ENCODE results near the gene RCL1.

Gene RCL1

DNA sequence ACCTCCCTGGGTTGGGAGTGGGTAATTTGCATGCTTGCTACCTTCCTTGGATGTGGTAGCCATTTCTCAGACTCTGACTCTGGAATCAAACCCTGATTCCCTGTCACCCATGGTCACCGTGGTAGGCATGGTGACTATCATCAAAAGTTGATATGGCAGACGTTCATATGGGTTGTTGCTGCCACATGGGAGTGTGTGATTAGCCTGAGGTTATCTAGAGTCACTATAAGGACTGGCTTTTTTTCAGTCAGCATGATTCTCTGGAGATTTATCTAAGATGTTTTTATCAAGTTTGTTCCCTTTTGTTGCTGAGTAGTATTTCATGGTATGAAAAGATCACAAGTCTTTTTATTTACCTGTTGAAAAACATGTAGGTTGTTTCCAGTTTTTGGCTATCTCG lies 7.0 kb downstream of the RCL1 start:
- Histone ChIP-seq H3K9me3 (replicated peaks; ENCODE audit: low read length) (no peaks in the 10 kb centered on the region), H3K9ac (ENCODE audit: low read depth, low read length) (no peak overlapping the region), H3K36me3 (ENCODE audit: insufficient read depth, low read length) (no peaks in the 10 kb centered on the region), H3K4me1 (ENCODE audit: control insufficient read depth, insufficient read depth, low read length) (no peaks in the 10 kb centered on the region), H3K4me2 (ENCODE audit: low read length) (no peak overlapping the region), H3K4me3 (ENCODE audit: low read length) (no peak overlapping the region), H3K27me3 (ENCODE audit: control insufficient read depth, insufficient read depth, low read length) (no peaks in the 10 kb centered on the region)

DNA sequence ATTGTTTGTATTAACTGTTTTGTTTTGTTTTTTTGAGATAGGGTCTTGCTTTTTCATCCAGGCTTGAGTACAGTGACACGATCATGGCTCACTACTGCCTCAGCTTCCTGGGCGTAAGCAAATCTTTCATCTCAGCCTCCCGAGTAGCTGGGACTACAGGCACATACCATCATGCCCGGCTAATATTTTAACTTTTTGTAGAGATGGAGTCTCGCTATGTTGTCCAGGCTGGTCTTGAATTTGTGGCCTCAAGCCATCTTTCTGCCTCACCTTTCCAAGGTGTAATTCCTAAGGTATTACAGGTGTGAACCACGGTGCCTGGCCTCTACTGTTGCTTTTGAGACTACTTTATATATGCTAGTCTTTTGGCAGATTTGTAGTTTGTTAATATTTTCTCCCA lies 8.4 kb downstream of the RCL1 start:
- H3K4me1 ChIP-seq (ENCODE audit: control insufficient read depth, insufficient read depth, low read length), result no peaks in the 10 kb centered on the region
- no peak overlapping the region for H3K4me3 ChIP-seq (ENCODE audit: low read length)
- H3K36me3 ChIP-seq (ENCODE audit: insufficient read depth, low read length), result no peaks in the 10 kb centered on the region
- no peaks in the 10 kb centered on the region for H3K27me3 ChIP-seq (ENCODE audit: control insufficient read depth, insufficient read depth, low read length)
- H3K9me3 ChIP-seq (replicated peaks; ENCODE audit: low read length), result no peaks in the 10 kb centered on the region
- no peak overlapping the region for H3K4me2 ChIP-seq (ENCODE audit: low read length)
- H3K9ac ChIP-seq (ENCODE audit: low read depth, low read length), result no peak overlapping the region

GRCh38 chr9:4803670-4804530 lies 11.2 kb downstream of the RCL1 start:
- Histone ChIP-seq H3K36me3 (ENCODE audit: insufficient read depth, low read length) (no peaks in the 10 kb centered on the region), H3K4me1 (ENCODE audit: control insufficient read depth, insufficient read depth, low read length) (no peaks in the 10 kb centered on the region), H3K27me3 (ENCODE audit: control insufficient read depth, insufficient read depth, low read length) (no peaks in the 10 kb centered on the region), H3K9me3 (replicated peaks; ENCODE audit: low read length) (no peaks in the 10 kb centered on the region), H3K4me3 (ENCODE audit: low read length) (no peak overlapping the region), H3K4me2 (ENCODE audit: low read length) (no peak overlapping the region), H3K9ac (ENCODE audit: low read depth, low read length) (no peak overlapping the region)

GRCh38 chr9:4804531-4805016 lies 11.8 kb downstream of the RCL1 start:
- no peak overlapping the region for H3K4me2 ChIP-seq (ENCODE audit: low read length)
- no peaks in the 10 kb centered on the region for H3K27me3 ChIP-seq (ENCODE audit: control insufficient read depth, insufficient read depth, low read length)
- no peaks in the 10 kb centered on the region for H3K4me1 ChIP-seq (ENCODE audit: control insufficient read depth, insufficient read depth, low read length)
- no peak overlapping the region for H3K4me3 ChIP-seq (ENCODE audit: low read length)
- H3K9me3 ChIP-seq (replicated peaks; ENCODE audit: low read length), result no peaks in the 10 kb centered on the region
- H3K9ac ChIP-seq (ENCODE audit: low read depth, low read length), result no peak overlapping the region
- no peaks in the 10 kb centered on the region for H3K36me3 ChIP-seq (ENCODE audit: insufficient read depth, low read length)

DNA sequence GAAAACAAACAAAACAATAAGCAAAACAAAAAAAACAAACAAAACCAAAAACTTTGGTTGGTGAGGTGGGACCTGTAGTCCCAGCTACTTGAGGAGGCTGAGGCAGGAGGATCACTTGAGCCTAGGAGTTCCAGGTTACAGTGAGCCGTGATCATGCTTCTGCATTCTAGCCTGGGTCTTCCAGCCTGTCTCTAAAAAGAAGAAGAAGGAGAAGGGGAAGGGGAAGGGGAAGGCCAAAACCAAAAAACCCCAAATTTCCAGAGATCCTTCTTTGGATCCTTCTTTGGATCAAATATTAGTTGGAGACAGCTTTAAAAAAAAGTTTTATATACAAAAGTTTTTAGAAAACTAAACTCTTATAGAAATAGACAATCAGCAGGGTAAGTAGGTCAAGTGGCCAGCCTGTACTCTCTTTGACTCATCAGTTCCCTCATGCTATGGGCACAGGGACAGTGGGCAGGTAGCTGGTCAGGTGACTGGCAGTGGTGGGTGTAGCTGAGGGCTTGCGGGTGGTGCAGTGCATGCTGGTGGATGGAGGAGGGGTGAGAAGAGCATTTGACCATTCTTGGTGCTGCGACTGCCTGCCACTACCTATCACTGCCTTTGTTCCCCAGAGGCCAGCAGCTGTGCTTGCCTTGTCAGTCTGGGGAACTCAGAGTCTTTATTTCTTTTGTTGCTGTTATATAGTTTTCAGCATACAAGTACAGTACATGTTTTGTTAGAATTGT lies 12.6 kb downstream of the RCL1 start:
- H3K4me1 ChIP-seq (ENCODE audit: control insufficient read depth, insufficient read depth, low read length), result no peaks in the 10 kb centered on the region
- H3K27me3 ChIP-seq (ENCODE audit: control insufficient read depth, insufficient read depth, low read length), result no peaks in the 10 kb centered on the region
- H3K4me2 ChIP-seq (ENCODE audit: low read length), result no peak overlapping the region
- no peaks in the 10 kb centered on the region for H3K36me3 ChIP-seq (ENCODE audit: insufficient read depth, low read length)
- no peaks in the 10 kb centered on the region for H3K9me3 ChIP-seq (replicated peaks; ENCODE audit: low read length)
- no peak overlapping the region for H3K4me3 ChIP-seq (ENCODE audit: low read length)
- H3K9ac ChIP-seq (ENCODE audit: low read depth, low read length), result no peak overlapping the region

- Histone ChIP-seq H3K27me3 (ENCODE audit: control insufficient read depth, insufficient read depth, low read length) (no peaks in the 10 kb centered on the region), H3K9ac (ENCODE audit: low read depth, low read length) (no peak overlapping the region), H3K36me3 (ENCODE audit: insufficient read depth, low read length) (no peaks in the 10 kb centered on the region), H3K9me3 (replicated peaks; ENCODE audit: low read length) (no peaks in the 10 kb centered on the region), H3K4me1 (ENCODE audit: control insufficient read depth, insufficient read depth, low read length) (no peaks in the 10 kb centered on the region), H3K4me3 (ENCODE audit: low read length) (no peak overlapping the region), H3K4me2 (ENCODE audit: low read length) (no peak overlapping the region)
Observed at GRCh38 chr9:4810565-4810964, 17.8 kb downstream of the RCL1 start.

GRCh38 chr9:4811824-4812223 lies 19.1 kb downstream of the RCL1 start:
- no peak overlapping the region for H3K4me3 ChIP-seq (ENCODE audit: low read length)
- no peak overlapping the region for H3K4me2 ChIP-seq (ENCODE audit: low read length)
- no peaks in the 10 kb centered on the region for H3K27me3 ChIP-seq (ENCODE audit: control insufficient read depth, insufficient read depth, low read length)
- H3K9me3 ChIP-seq (replicated peaks; ENCODE audit: low read length), result no peaks in the 10 kb centered on the region
- H3K4me1 ChIP-seq (ENCODE audit: control insufficient read depth, insufficient read depth, low read length), result no peaks in the 10 kb centered on the region
- H3K9ac ChIP-seq (ENCODE audit: low read depth, low read length), result no peak overlapping the region
- no peaks in the 10 kb centered on the region for H3K36me3 ChIP-seq (ENCODE audit: insufficient read depth, low read length)

- Histone ChIP-seq H3K4me2 (ENCODE audit: low read length) (no peak overlapping the region), H3K4me1 (ENCODE audit: control insufficient read depth, insufficient read depth, low read length) (no peaks in the 10 kb centered on the region), H3K9ac (ENCODE audit: low read depth, low read length) (no peak overlapping the region), H3K9me3 (replicated peaks; ENCODE audit: low read length) (no peaks in the 10 kb centered on the region), H3K36me3 (ENCODE audit: insufficient read depth, low read length) (no peaks in the 10 kb centered on the region), H3K27me3 (ENCODE audit: control insufficient read depth, insufficient read depth, low read length) (no peaks in the 10 kb centered on the region), H3K4me3 (ENCODE audit: low read length) (no peak overlapping the region)
Observed at GRCh38 chr9:4812858-4813257, 20.1 kb downstream of the RCL1 start.

- H3K4me3 ChIP-seq (ENCODE audit: low read length), result no peak overlapping the region
- H3K36me3 ChIP-seq (ENCODE audit: insufficient read depth, low read length), result no peaks in the 10 kb centered on the region
- no peaks in the 10 kb centered on the region for H3K27me3 ChIP-seq (ENCODE audit: control insufficient read depth, insufficient read depth, low read length)
- no peak overlapping the region for H3K4me2 ChIP-seq (ENCODE audit: low read length)
- no peak overlapping the region for H3K9ac ChIP-seq (ENCODE audit: low read depth, low read length)
- H3K4me1 ChIP-seq (ENCODE audit: control insufficient read depth, insufficient read depth, low read length), result no peaks in the 10 kb centered on the region
- no peaks in the 10 kb centered on the region for H3K9me3 ChIP-seq (replicated peaks; ENCODE audit: low read length)
Observed at GRCh38 chr9:4814913-4815312, 22.2 kb downstream of the RCL1 start.

DNA sequence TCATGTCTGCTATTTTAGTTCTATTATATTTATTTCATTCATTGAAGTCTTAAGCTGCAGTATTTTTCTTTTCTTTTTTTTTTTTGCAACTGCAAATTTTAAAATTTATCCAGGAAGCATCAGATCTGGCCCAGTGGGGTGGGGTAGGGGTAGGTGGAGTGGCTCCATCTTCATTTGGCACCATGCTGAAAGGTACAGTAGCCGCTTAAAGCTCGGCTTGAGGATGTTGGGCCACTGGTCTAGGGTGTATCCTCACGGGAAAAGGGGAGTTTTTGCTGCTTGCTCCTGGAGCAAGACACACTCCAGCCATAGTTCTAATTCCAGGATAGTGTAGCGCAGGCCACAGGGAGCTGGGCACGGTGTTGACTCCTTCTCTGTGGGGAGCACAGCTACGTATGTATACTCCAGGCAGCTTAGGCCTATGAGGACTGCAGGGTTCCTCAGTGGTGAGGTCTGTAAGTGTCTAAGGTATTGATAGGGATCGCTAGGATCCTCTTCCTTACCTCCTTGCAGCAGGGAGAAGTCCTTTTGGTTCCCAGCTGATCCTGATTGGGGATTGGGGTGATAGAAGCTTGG lies 22.7 kb downstream of the RCL1 start:
- Histone ChIP-seq H3K4me2 (ENCODE audit: low read length) (no peak overlapping the region), H3K36me3 (ENCODE audit: insufficient read depth, low read length) (no peaks in the 10 kb centered on the region), H3K9ac (ENCODE audit: low read depth, low read length) (no peak overlapping the region), H3K4me3 (ENCODE audit: low read length) (no peak overlapping the region), H3K4me1 (ENCODE audit: control insufficient read depth, insufficient read depth, low read length) (no peaks in the 10 kb centered on the region), H3K27me3 (ENCODE audit: control insufficient read depth, insufficient read depth, low read length) (no peaks in the 10 kb centered on the region), H3K9me3 (replicated peaks; ENCODE audit: low read length) (no peaks in the 10 kb centered on the region)

DNA sequence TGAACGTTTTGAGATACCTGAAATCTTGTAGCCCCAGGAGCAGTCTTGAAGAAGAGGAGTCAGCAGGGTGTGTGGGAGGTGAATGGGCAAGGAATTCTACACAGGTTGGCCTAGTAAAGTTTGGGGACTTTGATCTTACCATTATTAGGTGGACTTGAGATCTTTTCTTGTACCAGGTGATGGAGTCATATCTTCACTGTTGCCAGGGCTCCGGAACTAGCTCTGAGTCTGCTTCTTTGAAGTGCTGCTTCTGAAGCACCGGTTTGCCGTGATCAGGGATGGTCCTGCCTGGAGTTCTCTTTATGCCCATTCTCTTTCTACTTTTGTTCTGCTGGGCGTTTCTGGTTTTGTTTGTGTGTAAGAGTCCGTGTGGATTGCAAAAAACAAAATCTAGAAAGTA lies 27.4 kb downstream of the RCL1 start:
- Histone ChIP-seq H3K4me2 (ENCODE audit: low read length) (no peak overlapping the region), H3K9ac (ENCODE audit: low read depth, low read length) (no peak overlapping the region), H3K4me1 (ENCODE audit: control insufficient read depth, insufficient read depth, low read length) (no peaks in the 10 kb centered on the region), H3K36me3 (ENCODE audit: insufficient read depth, low read length) (no peaks in the 10 kb centered on the region), H3K4me3 (ENCODE audit: low read length) (no peak overlapping the region), H3K9me3 (replicated peaks; ENCODE audit: low read length) (no peaks in the 10 kb centered on the region), H3K27me3 (ENCODE audit: control insufficient read depth, insufficient read depth, low read length) (no peaks in the 10 kb centered on the region)
